ENCODE results near the gene OSBPL5. TPM values are rescaled to one million over a fixed set of nuclear protein-coding genes. Genes with fewer than 3 reads are reported as not detected.

OSBPL5 gene
- total RNA-seq, 1 experiment from 2014 or later, result not detected

- Histone ChIP-seq H3K27me3 (ENCODE audit: low read length) (no peaks in the 10 kb centered on the region), H3K9ac (ENCODE audit: low read length) (no peak overlapping the region), H3K36me3 (ENCODE audit: insufficient read depth, low read length) (no peaks in the 10 kb centered on the region), H4K20me1 (ENCODE audit: insufficient read depth, low read depth, low read length) (no peaks in the 10 kb centered on the region), H3K9me2 (replicated peaks; ENCODE audit: insufficient read depth, low read length) (no peaks in the 10 kb centered on the region), H3K27ac (ENCODE audit: low read length) (no peak overlapping the region), H3K9me3 (ENCODE audit: low read length) (no peaks in the 10 kb centered on the region), H3K4me2 (ENCODE audit: low read depth, low read length, poor library complexity, severe bottlenecking) (no peak overlapping the region), H3K4me3 (ENCODE audit: low read length) (no peak overlapping the region), H2AFZ (ENCODE audit: low read length) (no peak overlapping the region), H3K4me1 (ENCODE audit: low read length) (peaks cover 3% of the 10 kb centered on the region), H3K79me2 (ENCODE audit: low read length) (no peaks in the 10 kb centered on the region)
- DNase-seq, result no peak
These were observed 74.8 kb downstream of the OSBPL5 start for GRCh38 chr11:3090096-3090901.

GRCh38 chr11:3089236-3090061 lies 75.7 kb downstream of the OSBPL5 start:
- Histone ChIP-seq H4K20me1 (ENCODE audit: insufficient read depth, low read depth, low read length) (no peaks in the 10 kb centered on the region), H3K27me3 (ENCODE audit: low read length) (no peaks in the 10 kb centered on the region), H3K4me1 (ENCODE audit: low read length) (peaks cover 3% of the 10 kb centered on the region), H3K9ac (ENCODE audit: low read length) (no peak overlapping the region), H3K4me3 (ENCODE audit: low read length) (no peak overlapping the region), H3K9me2 (replicated peaks; ENCODE audit: insufficient read depth, low read length) (no peaks in the 10 kb centered on the region), H3K4me2 (ENCODE audit: low read depth, low read length, poor library complexity, severe bottlenecking) (no peak overlapping the region), H3K27ac (ENCODE audit: low read length) (no peak overlapping the region), H3K9me3 (ENCODE audit: low read length) (no peaks in the 10 kb centered on the region), H2AFZ (ENCODE audit: low read length) (no peak overlapping the region), H3K79me2 (ENCODE audit: low read length) (no peaks in the 10 kb centered on the region), H3K36me3 (ENCODE audit: insufficient read depth, low read length) (no peaks in the 10 kb centered on the region)
- no peak for DNase-seq

GRCh38 chr11:3088806-3089205 lies 76.3 kb downstream of the OSBPL5 start:
- no peak for DNase-seq
- Histone ChIP-seq H4K20me1 (ENCODE audit: insufficient read depth, low read depth, low read length) (no peaks in the 10 kb centered on the region), H3K27ac (ENCODE audit: low read length) (no peak overlapping the region), H3K9ac (ENCODE audit: low read length) (no peak overlapping the region), H3K79me2 (ENCODE audit: low read length) (no peaks in the 10 kb centered on the region), H3K36me3 (ENCODE audit: insufficient read depth, low read length) (no peaks in the 10 kb centered on the region), H3K27me3 (ENCODE audit: low read length) (no peaks in the 10 kb centered on the region), H3K4me3 (ENCODE audit: low read length) (no peak overlapping the region), H3K4me2 (ENCODE audit: low read depth, low read length, poor library complexity, severe bottlenecking) (no peak overlapping the region), H2AFZ (ENCODE audit: low read length) (no peak overlapping the region), H3K9me2 (replicated peaks; ENCODE audit: insufficient read depth, low read length) (no peaks in the 10 kb centered on the region), H3K4me1 (ENCODE audit: low read length) (peaks cover 3% of the 10 kb centered on the region), H3K9me3 (ENCODE audit: low read length) (no peaks in the 10 kb centered on the region)

- Histone ChIP-seq H3K4me3 (ENCODE audit: low read length) (no peak overlapping the region), H3K36me3 (ENCODE audit: insufficient read depth, low read length) (no peaks in the 10 kb centered on the region), H3K27ac (ENCODE audit: low read length) (no peak overlapping the region), H3K9ac (ENCODE audit: low read length) (no peak overlapping the region), H2AFZ (ENCODE audit: low read length) (no peak overlapping the region), H4K20me1 (ENCODE audit: insufficient read depth, low read depth, low read length) (no peaks in the 10 kb centered on the region), H3K27me3 (ENCODE audit: low read length) (no peaks in the 10 kb centered on the region), H3K9me3 (ENCODE audit: low read length) (no peaks in the 10 kb centered on the region), H3K9me2 (replicated peaks; ENCODE audit: insufficient read depth, low read length) (no peaks in the 10 kb centered on the region), H3K4me1 (ENCODE audit: low read length) (peaks cover 3% of the 10 kb centered on the region), H3K4me2 (ENCODE audit: low read depth, low read length, poor library complexity, severe bottlenecking) (no peak overlapping the region), H3K79me2 (ENCODE audit: low read length) (no peaks in the 10 kb centered on the region)
- DNase-seq, result no peak
These were observed 77.0 kb downstream of the OSBPL5 start for GRCh38 chr11:3087821-3088800.

GRCh38 chr11:3087373-3087772 lies 77.7 kb downstream of the OSBPL5 start:
- H3K79me2 ChIP-seq (ENCODE audit: low read length), result no peaks in the 10 kb centered on the region
- H3K9ac ChIP-seq (ENCODE audit: low read length), result no peak overlapping the region
- H3K4me2 ChIP-seq (ENCODE audit: low read depth, low read length, poor library complexity, severe bottlenecking), result no peak overlapping the region
- H3K4me3 ChIP-seq (ENCODE audit: low read length), result no peak overlapping the region
- no peaks in the 10 kb centered on the region for H3K9me2 ChIP-seq (replicated peaks; ENCODE audit: insufficient read depth, low read length)
- no peak overlapping the region for H2AFZ ChIP-seq (ENCODE audit: low read length)
- no peaks in the 10 kb centered on the region for H3K36me3 ChIP-seq (ENCODE audit: insufficient read depth, low read length)
- H3K9me3 ChIP-seq (ENCODE audit: low read length), result no peaks in the 10 kb centered on the region
- DNase-seq, result no peak
- H3K27me3 ChIP-seq (ENCODE audit: low read length), result no peaks in the 10 kb centered on the region
- H3K4me1 ChIP-seq (ENCODE audit: low read length), result peaks cover 3% of the 10 kb centered on the region
- no peak overlapping the region for H3K27ac ChIP-seq (ENCODE audit: low read length)
- H4K20me1 ChIP-seq (ENCODE audit: insufficient read depth, low read depth, low read length), result no peaks in the 10 kb centered on the region

- H3K4me2 ChIP-seq (ENCODE audit: low read depth, low read length, poor library complexity, severe bottlenecking), result no peak overlapping the region
- no peaks in the 10 kb centered on the region for H3K27me3 ChIP-seq (ENCODE audit: low read length)
- no peaks in the 10 kb centered on the region for H3K79me2 ChIP-seq (ENCODE audit: low read length)
- H3K4me1 ChIP-seq (ENCODE audit: low read length), result no peaks in the 10 kb centered on the region; the same call in 1 of the 2 replicates
- no peak for DNase-seq
- no peaks in the 10 kb centered on the region for H3K36me3 ChIP-seq (ENCODE audit: insufficient read depth, low read length)
- H3K9me2 ChIP-seq (replicated peaks; ENCODE audit: insufficient read depth, low read length), result no peaks in the 10 kb centered on the region
- H3K9me3 ChIP-seq (ENCODE audit: low read length), result no peaks in the 10 kb centered on the region
- H3K9ac ChIP-seq (ENCODE audit: low read length), result no peak overlapping the region
- no peak overlapping the region for H3K27ac ChIP-seq (ENCODE audit: low read length)
- no peak overlapping the region for H2AFZ ChIP-seq (ENCODE audit: low read length)
- no peaks in the 10 kb centered on the region for H4K20me1 ChIP-seq (ENCODE audit: insufficient read depth, low read depth, low read length)
- H3K4me3 ChIP-seq (ENCODE audit: low read length), result no peak overlapping the region
These were observed 78.4 kb downstream of the OSBPL5 start for GRCh38 chr11:3086671-3087150.

GRCh38 chr11:3086114-3086513 lies 79.0 kb downstream of the OSBPL5 start:
- H2AFZ ChIP-seq (ENCODE audit: low read length), result no peak overlapping the region
- H3K9me3 ChIP-seq (ENCODE audit: low read length), result no peaks in the 10 kb centered on the region
- H3K9ac ChIP-seq (ENCODE audit: low read length), result no peak overlapping the region
- no peaks in the 10 kb centered on the region for H3K36me3 ChIP-seq (ENCODE audit: insufficient read depth, low read length)
- H3K4me3 ChIP-seq (ENCODE audit: low read length), result no peak overlapping the region
- H3K27me3 ChIP-seq (ENCODE audit: low read length), result no peaks in the 10 kb centered on the region
- H3K9me2 ChIP-seq (replicated peaks; ENCODE audit: insufficient read depth, low read length), result no peaks in the 10 kb centered on the region
- no peak for DNase-seq
- no peaks in the 10 kb centered on the region for H3K79me2 ChIP-seq (ENCODE audit: low read length)
- H4K20me1 ChIP-seq (ENCODE audit: insufficient read depth, low read depth, low read length), result no peaks in the 10 kb centered on the region
- H3K27ac ChIP-seq (ENCODE audit: low read length), result no peak overlapping the region
- H3K4me1 ChIP-seq (ENCODE audit: low read length), result no peaks in the 10 kb centered on the region; the same call in 1 of the 2 replicates
- H3K4me2 ChIP-seq (ENCODE audit: low read depth, low read length, poor library complexity, severe bottlenecking), result no peak overlapping the region

Measured in Karpas-422 (cell line).